GM12872 (cell line): ENCODE measurements around the gene MPZL1.

ENCODE experiments used
- CTCF ChIP-seq: IDR thresholded peaks from 3 replicates; pipeline ENCODE4 v1.5.1; 2011; ENCODE audit warnings: low read depth, mild to moderate bottlenecking, low read length, moderate library complexity; ENCODE audit not compliant: insufficient read depth

MPZL1 gene

GRCh38 chr1:167678422-167678821, 43.4 kb upstream of the MPZL1 start:
- TF ChIP-seq CTCF = no peak

GRCh38 chr1:167678838-167679237, 42.9 kb upstream of the MPZL1 start:
- TF ChIP-seq CTCF = no peak

GRCh38 chr1:167679714-167680113, 42.1 kb upstream of the MPZL1 start:
- no peak for TF ChIP-seq CTCF

- TF ChIP-seq CTCF = no peak
Observed at GRCh38 chr1:167681024-167681423, 40.8 kb upstream of the MPZL1 start.

GRCh38 chr1:167681451-167682098, 40.2 kb upstream of the MPZL1 start:
- TF ChIP-seq CTCF = no peak

GRCh38 chr1:167683226-167683625, 38.6 kb upstream of the MPZL1 start:
- no peak for TF ChIP-seq CTCF

GRCh38 chr1:167683641-167684502, 37.9 kb upstream of the MPZL1 start:
- no peak for TF ChIP-seq CTCF
